B cell (primary cell): ENCODE measurements around the gene RIMBP2. TPM values are rescaled to one million over a fixed set of nuclear protein-coding genes. Genes with fewer than 3 reads are reported as not detected.

Experiments used
- ATAC-seq: fragments of 200-7000 bp; cut with Tn5 transposase; one replicate; pipeline ENCODE4 v1.10.0; 2021; ENCODE audit warnings: low read depth, mild to moderate bottlenecking, moderate number of reproducible peaks, moderate library complexity
- CTCF ChIA-PET: fragments of 350-600 bp; sonication (Branson Sonifier 250); formaldehyde crosslinking; loops from one replicate; lab custom pipeline; 2021; ENCODE audit warnings: antibody characterized with exemption, inconsistent platforms; lab: Charles Lee
- POLR2A ChIA-PET: fragments of 350-600 bp; sonication (Branson Sonifier 250); formaldehyde crosslinking; loops from one replicate; lab custom pipeline; 2021; ENCODE audit warnings: antibody characterized with exemption; lab: Charles Lee
- DNase-seq: peaks from one replicate; pipeline ENCODE4 v3.0.0; 2013
- H2AFZ ChIP-seq: 2 replicates; pipeline ENCODE4 v1.6.1; 2012; ENCODE audit warnings: mild to moderate bottlenecking, low read depth, low read length; ENCODE audit not compliant: insufficient read depth, poor library complexity, severe bottlenecking
- H3K27ac ChIP-seq, 2 donors: 1 replicate in 1 of 2; 2 replicates in 1 of 2; pipeline ENCODE4 v1.5.1; 2012 to 2013; ENCODE audit warnings: low read length in 2 of 2, mild to moderate bottlenecking in 2 of 2, moderate library complexity in 1 of 2
- H3K27me3 ChIP-seq, 4 experiments: fragments of 200-600 bp in 1 of 4; sonication (generic) in 1 of 4; replicated peaks in 1 of 4; 1 replicate in 2 of 4; 2 replicates in 2 of 4; pipeline versions ENCODE4 v1.6.1 to v1.7.0; 2013 to 2016; ENCODE audit warnings: low read length in 3 of 4, mild to moderate bottlenecking in 2 of 4, mixed read lengths in 1 of 4, moderate library complexity in 1 of 4; ENCODE audit not compliant: insufficient read depth in 4 of 4, control insufficient read depth in 3 of 4; ENCODE audit errors: control extremely low read depth in 1 of 4
- H3K36me3 ChIP-seq, 2 experiments: replicated peaks in 1 of 2; 1 replicate in 1 of 2; 2 replicates in 1 of 2; pipeline versions ENCODE4 v1.6.1 to v1.7.1; 2013; ENCODE audit warnings: low read length in 1 of 2; ENCODE audit not compliant: insufficient read depth in 2 of 2, control insufficient read depth in 1 of 2; ENCODE audit errors: control extremely low read depth in 1 of 2, extremely low read depth in 1 of 2
- H3K4me1 ChIP-seq, 2 donors: fragments of 200-600 bp in 1 of 2; sonication (generic) in 1 of 2; 1 replicate in 1 of 2; 2 replicates in 1 of 2; pipeline versions ENCODE4 v1.5.1 to v1.6.1; 2013 to 2017; ENCODE audit warnings: low read length in 2 of 2; ENCODE audit not compliant: control insufficient read depth in 2 of 2, insufficient read depth in 2 of 2
- H3K4me2 ChIP-seq: replicated peaks from 2 replicates; pipeline ENCODE3; 2012; ENCODE audit warnings: mild to moderate bottlenecking, low read depth, low read length; ENCODE audit not compliant: poor library complexity, severe bottlenecking
- H3K4me3 ChIP-seq, 5 experiments: fragments of 200-600 bp in 1 of 5; sonication (generic) in 1 of 5; 1 replicate in 3 of 5; 2 replicates in 2 of 5; pipeline versions ENCODE4 v1.5.1 to v1.7.0; 2011 to 2016; ENCODE audit warnings: low read length in 4 of 5, mild to moderate bottlenecking in 4 of 5, low read depth in 2 of 5, control low read depth in 1 of 5, moderate library complexity in 1 of 5; ENCODE audit not compliant: insufficient read depth in 1 of 5; ENCODE audit errors: control extremely low read depth in 1 of 5, extremely low read depth in 1 of 5
- H3K79me2 ChIP-seq: fragments of 200-600 bp; sonication (generic); one replicate; pipeline ENCODE4 v1.6.0; 2016; ENCODE audit warnings: low read length; ENCODE audit not compliant: control insufficient read depth, insufficient read depth
- H3K9ac ChIP-seq: fragments of 200-600 bp; sonication (generic); 2 replicates; pipeline ENCODE4 v1.6.1; 2017; ENCODE audit warnings: mild to moderate bottlenecking, low read length, moderate library complexity
- H3K9me3 ChIP-seq, 3 donors: one replicate each; pipeline versions ENCODE4 v1.6.1 to v1.7.1; 2013; ENCODE audit warnings: low read length in 2 of 3; ENCODE audit not compliant: control insufficient read depth in 2 of 3, insufficient read depth in 1 of 3; ENCODE audit errors: control extremely low read depth in 1 of 3
- H4K20me1 ChIP-seq: 2 replicates; pipeline ENCODE4 v1.6.0; 2012; ENCODE audit warnings: mild to moderate bottlenecking, low read length; ENCODE audit not compliant: insufficient read depth, control insufficient read depth, poor library complexity, severe bottlenecking
- H3K27ac Mint-ChIP-seq: one replicate; pipeline ENCODE4 v1.8.0; 2021; ENCODE audit warnings: mixed read lengths
- H3K27me3 Mint-ChIP-seq: one replicate; pipeline ENCODE4 v1.8.0; 2021; ENCODE audit warnings: mixed read lengths
- H3K4me1 Mint-ChIP-seq: one replicate; pipeline ENCODE4 v1.8.0; 2021; ENCODE audit warnings: mixed read lengths
- H3K4me3 Mint-ChIP-seq: one replicate; pipeline ENCODE4 v1.8.0; 2021; ENCODE audit warnings: mixed read lengths
- H3K9me3 Mint-ChIP-seq: one replicate; pipeline ENCODE4 v1.8.0; 2022; ENCODE audit warnings: mixed read lengths; ENCODE audit not compliant: insufficient read depth
- CTCF ChIP-seq: fragments of 200-600 bp; IDR thresholded peaks from one replicate; pipeline ENCODE4 v1.8.0; 2022; ENCODE audit warnings: antibody characterized with exemption, mild to moderate bottlenecking
- EZH2 ChIP-seq: IDR thresholded peaks from 2 replicates; pipeline ENCODE4 v1.6.1; 2012; ENCODE audit warnings: borderline replicate concordance, low read depth, mild to moderate bottlenecking, moderate library complexity, low read length; ENCODE audit not compliant: insufficient read depth, poor library complexity, severe bottlenecking
- WGBS: methylation state at CpG from one replicate; pipeline ENCODE4 v1.1.5; 2013; ENCODE audit warnings: missing lambda C conversion rate; ENCODE audit not compliant: insufficient coverage; 5-methylcytosine and 5-hydroxymethylcytosine counted together
- intact Hi-C: fragments of 100-400 bp; cut with micrococcal nuclease; formaldehyde crosslinking; loops from one replicate; pipeline ENCODE4 v1.10.0; 2022
- polyA plus RNA-seq: library from polyadenylated mRNA; depleted of rRNA; stranded (reverse); fragments of >200 nt; gene quantifications from 2 replicates; pipeline ENCODE4 v1.2.3, GENCODE V29; 2012
- total RNA-seq, 2 donors: library from RNA; stranded (reverse); fragments of 120-200 nt in 1 of 2; gene quantifications; 1 replicate in 1 of 2; 2 replicates in 1 of 2; pipeline versions ENCODE4 v1.2.3 to v1.2.4, GENCODE V29; 2013 to 2022

Gene RIMBP2
- total and polyA plus RNA-seq, 2 donors (not counting 1 experiment from before 2014, with no cell fraction given), result not detected

DNA sequence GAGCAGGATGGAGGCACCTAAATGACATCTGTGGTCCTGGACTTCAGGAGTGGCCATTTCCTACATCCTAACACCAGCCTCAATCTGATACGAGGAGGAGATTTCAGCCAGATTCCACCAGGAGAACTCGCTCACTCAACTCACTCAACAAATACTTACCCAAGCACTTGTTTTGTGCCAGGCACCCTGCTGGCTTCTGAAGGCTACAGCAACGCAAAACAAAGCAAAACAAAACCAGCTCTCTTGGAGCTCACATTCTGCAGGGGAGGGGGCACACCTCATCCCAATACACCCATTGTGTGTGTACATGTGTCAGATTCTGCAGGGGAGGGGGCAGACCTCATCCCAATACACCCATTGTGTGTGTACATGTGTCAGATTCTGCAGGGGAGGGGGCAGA, 233.7 kb downstream of the RIMBP2 start:
- Mint-ChIP-seq H3K9me3 (no peaks in the 10 kb centered on the region), H3K27me3 (no peaks in the 10 kb centered on the region), H3K4me1 (no peaks in the 10 kb centered on the region), H3K4me3 (no peak overlapping the region), H3K27ac (no peak overlapping the region)
- no peaks in the 10 kb centered on the region for H3K36me3 ChIP-seq
- peaks cover 0 to 26% (median 0%) of the 10 kb centered on the region in 3 donors for H3K9me3 ChIP-seq
- ChIA-PET POLR2A (no interaction called here), CTCF (no interaction called here)
- TF ChIP-seq CTCF (no peak), EZH2 (no peak)
- H2AFZ ChIP-seq, result no peak overlapping the region
- no peaks in the 10 kb centered on the region for H3K79me2 ChIP-seq
- H3K4me1 ChIP-seq, result no peaks in the 10 kb centered on the region
- DNase-seq (no peak), ATAC-seq (no peak)
- H3K27ac ChIP-seq, result no peak overlapping the region
- peaks cover 0 to 2% (median 0%) of the 10 kb centered on the region in 4 experiments for H3K27me3 ChIP-seq
- intact Hi-C loops, result no loop called here
- H3K4me2 ChIP-seq, result no peak overlapping the region
- H3K9ac ChIP-seq, result no peak overlapping the region
- H4K20me1 ChIP-seq, result no peaks in the 10 kb centered on the region
- H3K4me3 ChIP-seq, result no peak overlapping the region
- 54% methylated on average over 2 of the region's 3 CpGs for WGBS

- ChIA-PET POLR2A (no interaction called here), CTCF (no interaction called here)
- no peak overlapping the region for H3K27ac ChIP-seq
- Mint-ChIP-seq H3K27ac (no peak overlapping the region), H3K4me3 (no peak overlapping the region), H3K27me3 (no peaks in the 10 kb centered on the region), H3K4me1 (no peaks in the 10 kb centered on the region), H3K9me3 (no peaks in the 10 kb centered on the region)
- H3K27me3 ChIP-seq, result peaks cover 0 to 2% (median 0%) of the 10 kb centered on the region in 4 experiments
- H4K20me1 ChIP-seq, result no peaks in the 10 kb centered on the region
- intact Hi-C loops, result no loop called here
- H2AFZ ChIP-seq, result no peak overlapping the region
- no peak for ATAC-seq
- H3K9me3 ChIP-seq, result peaks cover 0 to 19% (median 0%) of the 10 kb centered on the region in 3 donors
- no peaks in the 10 kb centered on the region for H3K36me3 ChIP-seq
- 68% methylated on average over 17 of the region's 17 CpGs for WGBS
- H3K4me1 ChIP-seq, result no peaks in the 10 kb centered on the region
- H3K4me2 ChIP-seq, result peak overlapping the region; percentile 6
- DNase-seq, result no peak
- no peak overlapping the region for H3K4me3 ChIP-seq
- no peaks in the 10 kb centered on the region for H3K79me2 ChIP-seq
- no peak for TF ChIP-seq CTCF
- TF ChIP-seq EZH2, result no peak
- no peak overlapping the region for H3K9ac ChIP-seq
These were observed 234.7 kb downstream of the RIMBP2 start for GRCh38 chr12:130481392-130481879.
